ENCODE measurements around the gene RACK1.

Gene RACK1

DNA sequence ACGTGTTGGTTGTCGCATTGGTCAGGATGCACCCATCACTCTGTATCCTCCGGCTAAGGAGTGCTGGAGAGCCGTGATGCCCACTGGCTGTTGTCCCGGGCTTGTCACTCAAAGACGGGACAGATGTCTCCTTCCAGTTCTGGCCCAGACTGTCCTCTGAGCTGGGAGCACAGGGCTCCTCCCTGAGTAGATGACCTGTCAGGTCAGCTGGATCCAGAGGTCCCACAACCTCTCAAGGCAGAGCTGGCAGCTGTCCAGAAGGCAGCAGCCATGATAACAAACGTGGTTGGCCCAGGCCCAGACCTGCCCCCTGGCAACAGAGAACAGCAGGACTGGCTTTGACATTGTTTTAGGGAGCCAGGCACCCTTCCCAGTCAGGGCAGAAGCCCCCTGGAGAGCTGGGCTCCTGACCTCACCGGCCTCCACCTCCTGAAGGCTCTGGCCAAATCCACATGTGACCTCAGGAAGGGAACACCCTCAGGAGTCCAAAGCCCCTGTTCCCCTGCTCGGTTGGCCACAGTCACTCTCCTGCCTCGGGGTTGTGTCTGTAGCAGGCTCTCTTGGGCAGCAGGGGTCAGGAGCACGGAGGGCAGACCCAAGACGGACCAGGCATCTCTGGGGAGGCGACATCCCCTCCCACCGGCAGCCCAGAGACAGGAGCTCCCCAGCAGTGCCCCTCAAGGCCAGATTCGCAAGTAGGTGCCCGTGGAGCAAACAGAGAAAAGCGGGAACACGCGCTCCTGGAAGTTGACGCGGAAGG is 49.0 kb downstream of the RACK1 start:
- ChIA-PET POLR2A (interaction anchor here (1.1 to 8.8 kb wide), 3 partner anchors 10 to 29 kb away, joined by 3 to 164 read pairs (median 4); partner anchors contain the start of gene TRIM7), CTCF (no interaction called here)
- TF ChIP-seq TARDBP (IDR thresholded peaks at IDR 0.05) (no peak), NFRKB (IDR thresholded peaks at IDR 0.05) (no peak), L3MBTL2 (conservative IDR thresholded peaks at IDR 0.05) (no peak), ZNF384 (IDR thresholded peaks at IDR 0.05) (no peak), FOXK2 (IDR thresholded peaks at IDR 0.05) (no peak), HDGF (IDR thresholded peaks at IDR 0.05; ENCODE audit: borderline replicate concordance) (no peak), SP1 (IDR thresholded peaks at IDR 0.05) (no peak), BHLHE40 (IDR thresholded peaks at IDR 0.05; ENCODE audit: borderline replicate concordance) (no peak), CTBP1 (IDR thresholded peaks at IDR 0.05; ENCODE audit: borderline replicate concordance) (no peak), ELF4 (IDR thresholded peaks at IDR 0.05) (no peak), ARNT (IDR thresholded peaks at IDR 0.05) (no peak), PKNOX1 (IDR thresholded peaks at IDR 0.05) (no peak), FOXM1 (IDR thresholded peaks at IDR 0.05; ENCODE audit: borderline replicate concordance) (no peak)
- no peak for DNase-seq (ENCODE audit: extremely low spot score)

DNA sequence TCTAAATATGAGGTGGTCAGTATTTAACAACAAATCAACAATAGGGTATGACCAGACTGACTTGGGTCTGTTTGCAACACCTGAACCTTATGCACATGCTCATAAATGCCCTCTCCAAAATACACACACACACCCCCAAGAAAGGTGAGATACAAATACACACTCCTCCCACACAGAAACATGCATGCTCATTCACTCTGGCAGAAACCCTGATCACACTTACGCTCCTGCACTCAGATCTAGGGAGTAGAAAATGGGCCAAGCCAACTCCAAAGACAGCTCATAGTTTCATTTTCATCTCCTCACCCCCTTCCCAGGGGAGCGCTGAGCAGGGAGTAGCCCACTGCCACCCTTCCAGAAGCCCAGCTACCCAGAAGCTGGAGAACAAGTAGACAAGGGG is 50.0 kb downstream of the RACK1 start:
- no peak for DNase-seq (ENCODE audit: extremely low spot score)
- TF ChIP-seq TARDBP (IDR thresholded peaks at IDR 0.05) (no peak), SUZ12 (IDR thresholded peaks at IDR 0.05) (no peak), HDGF (IDR thresholded peaks at IDR 0.05; ENCODE audit: borderline replicate concordance) (no peak), ELF4 (IDR thresholded peaks at IDR 0.05) (no peak), PKNOX1 (IDR thresholded peaks at IDR 0.05) (no peak), LEF1 (IDR thresholded peaks at IDR 0.05; ENCODE audit: borderline replicate concordance) (no peak), ZNF384 (IDR thresholded peaks at IDR 0.05) (no peak), BHLHE40 (IDR thresholded peaks at IDR 0.05; ENCODE audit: borderline replicate concordance) (no peak), CTBP1 (IDR thresholded peaks at IDR 0.05; ENCODE audit: borderline replicate concordance) (no peak), NFRKB (IDR thresholded peaks at IDR 0.05) (no peak), FOXK2 (IDR thresholded peaks at IDR 0.05) (no peak), SP1 (IDR thresholded peaks at IDR 0.05) (no peak), ARNT (IDR thresholded peaks at IDR 0.05) (no peak), FOXA1 (IDR thresholded peaks at IDR 0.05) (no peak), L3MBTL2 (conservative IDR thresholded peaks at IDR 0.05) (no peak), FOXM1 (IDR thresholded peaks at IDR 0.05; ENCODE audit: borderline replicate concordance) (no peak)
- ChIA-PET POLR2A (interaction anchor here (1.1 to 8.8 kb wide), 3 partner anchors 12 to 30 kb away, joined by 3 to 164 read pairs (median 4); partner anchors contain the start of gene TRIM7), CTCF (interaction anchor here (0.6 kb wide), 1 partner anchor 13 kb away, joined by 3 read pairs; no protein-coding TSS in a partner anchor)

GRCh38 chr5:181192337-181193046 is 51.2 kb downstream of the RACK1 start:
- TF ChIP-seq TARDBP (IDR thresholded peaks at IDR 0.05): no peak
- TF ChIP-seq ARNT (IDR thresholded peaks at IDR 0.05): no peak
- POLR2A ChIA-PET: interaction anchor here (1.0 to 8.8 kb wide), 11 partner anchors 13 to 55 kb away, joined by 3 to 164 read pairs (median 7); partner anchors contain the start of genes RACK1, TRIM41 and TRIM7
- CTCF ChIA-PET: interaction anchor here (0.8 to 1.5 kb wide), 2 partner anchors 12 to 14 kb away, joined by 3 to 7 read pairs; partner anchors contain the start of gene TRIM7
- DNase-seq (ENCODE audit: extremely low spot score): no peak

DNA sequence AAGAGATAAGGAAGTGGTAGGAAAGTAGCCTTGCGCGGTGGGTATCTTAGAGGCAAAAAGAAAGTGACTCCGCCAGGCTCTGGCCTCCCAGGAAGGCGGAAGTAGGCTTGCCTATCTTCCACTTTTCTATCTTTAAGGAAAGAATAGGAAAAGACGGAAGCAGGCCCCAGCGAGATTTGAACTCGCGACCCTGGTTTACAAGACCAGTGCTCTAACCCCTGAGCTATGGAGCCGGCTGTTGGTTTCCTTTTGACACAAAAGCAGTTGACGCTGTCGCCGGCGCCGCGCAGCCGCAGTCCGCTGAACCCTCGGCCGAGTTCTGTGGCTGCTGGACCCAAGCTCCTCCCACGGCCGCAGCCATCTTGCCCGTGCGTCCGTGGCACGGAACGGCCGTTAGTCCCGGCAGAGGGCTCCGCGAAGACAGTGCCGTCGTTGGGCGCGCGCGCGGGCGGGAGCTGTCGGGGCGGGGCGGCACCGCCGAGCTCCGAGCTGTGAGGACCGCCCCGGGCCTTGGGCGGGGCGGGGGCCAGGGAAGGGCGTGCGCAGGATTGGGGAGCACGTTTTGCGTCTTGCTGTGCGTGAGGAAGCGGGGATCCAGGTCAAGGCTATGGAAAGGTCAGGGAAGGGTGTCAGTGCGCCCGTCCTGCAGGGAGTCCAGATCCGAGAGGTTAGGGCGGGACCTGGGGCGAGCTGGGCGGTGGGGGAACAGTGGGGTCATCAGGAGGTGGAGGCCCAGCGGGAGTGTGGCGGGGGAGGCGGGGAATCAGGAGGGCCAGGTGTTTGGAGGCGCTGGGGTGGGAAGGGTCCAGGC is 52.0 kb downstream of the RACK1 start:
- peak; percentile 93 for DNase-seq (ENCODE audit: extremely low spot score)
- ChIA-PET CTCF (interaction anchor here (0.8 to 1.5 kb wide), 2 partner anchors 13 to 15 kb away, joined by 3 to 7 read pairs; partner anchors contain the start of gene TRIM7), POLR2A (interaction anchor here (0.6 to 8.8 kb wide), 16 partner anchors 13 to 374 kb away, joined by 3 to 164 read pairs (median 4); partner anchors contain the start of genes RACK1, TRIM41 and TRIM7)
- TF ChIP-seq CTBP1 (IDR thresholded peaks at IDR 0.05; ENCODE audit: borderline replicate concordance) (0 out of 2 replicates have a peak, but pooled peaks have one; percentile 46), L3MBTL2 (conservative IDR thresholded peaks at IDR 0.05) (no peak), ELF4 (IDR thresholded peaks at IDR 0.05) (peak; percentile 90), FOXM1 (IDR thresholded peaks at IDR 0.05; ENCODE audit: borderline replicate concordance) (no peak; the same call in 1 of the 2 replicates), BHLHE40 (IDR thresholded peaks at IDR 0.05; ENCODE audit: borderline replicate concordance) (no peak), ARNT (IDR thresholded peaks at IDR 0.05) (peak; percentile 50; the same call in 1 of the 2 replicates)

DNA sequence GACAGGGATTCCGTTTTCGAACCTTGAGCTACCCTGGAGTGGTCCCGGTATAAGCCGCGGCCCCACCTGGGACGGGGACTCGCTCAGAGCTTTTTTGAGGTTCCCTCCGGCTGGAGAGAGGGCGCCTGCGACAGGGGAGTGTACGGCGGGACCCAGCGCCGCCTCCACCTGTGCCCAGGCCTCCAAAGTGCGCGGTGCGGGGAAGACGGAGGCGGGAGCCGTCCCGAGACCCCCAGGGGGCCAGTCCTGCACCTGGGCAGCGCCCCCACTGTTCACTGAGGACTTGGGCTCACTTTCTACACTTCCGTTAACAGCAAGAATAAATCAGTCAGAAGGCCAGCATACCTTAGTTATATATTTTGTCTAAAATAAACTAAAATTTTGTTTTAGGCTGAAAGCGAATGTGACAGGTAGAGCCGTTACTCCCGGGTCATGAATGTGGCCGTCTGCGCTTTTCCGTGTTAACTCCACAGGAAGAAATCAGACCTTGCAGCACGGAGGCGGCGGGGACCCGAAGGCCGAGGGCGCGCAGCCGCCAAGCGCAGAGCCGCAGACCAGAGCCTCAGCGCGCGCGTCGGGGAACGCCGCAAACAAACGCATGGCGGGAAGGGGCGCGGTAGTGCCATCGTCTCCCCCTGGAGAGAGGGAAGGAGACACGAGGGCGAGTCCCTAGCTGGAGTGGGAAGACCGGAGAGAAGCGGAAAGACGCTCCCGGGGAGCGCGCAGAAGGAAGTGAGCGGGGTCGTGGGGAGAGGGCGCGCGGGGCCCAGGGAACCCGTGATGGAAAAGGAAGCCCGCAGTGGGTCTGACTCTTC is 52.8 kb downstream of the RACK1 start:
- ChIA-PET CTCF (interaction anchor here (0.9 to 4.8 kb wide), 6 partner anchors 9 to 23 kb away, joined by 3 to 19 read pairs (median 5); partner anchors contain the start of gene TRIM7), POLR2A (interaction anchor here (0.6 to 8.8 kb wide), 20 partner anchors 14 to 373 kb away, joined by 3 to 164 read pairs (median 4); partner anchors contain the start of genes RACK1, TRIM41 and TRIM7)
- DNase-seq (ENCODE audit: extremely low spot score): no peak
- no peak for TF ChIP-seq BHLHE40 (IDR thresholded peaks at IDR 0.05; ENCODE audit: borderline replicate concordance)
- TF ChIP-seq ARNT (IDR thresholded peaks at IDR 0.05): no peak
- peak; percentile 89 for TF ChIP-seq L3MBTL2 (conservative IDR thresholded peaks at IDR 0.05)
